Transverse colon (tissue), 4 donors: ENCODE data around the gene SMURF2.

Source experiments
- CTCF ChIP-seq, 5 experiments: fragments of 200-600 bp in 3 of 5; fragments of 450-650 bp in 2 of 5; sonication (generic) in 3 of 5; IDR thresholded peaks; 1 replicate in 2 of 5; 2 replicates in 3 of 5; pipeline ENCODE4 v1.5.1; 2016 to 2017; ENCODE audit warnings: antibody characterized with exemption in 5 of 5, inconsistent platforms in 3 of 5, mild to moderate bottlenecking in 2 of 5, moderate library complexity in 1 of 5
- POLR2AphosphoS5 ChIP-seq, 3 donors: sonication (generic); formaldehyde crosslinking; IDR thresholded peaks; one replicate each; pipeline ENCODE4 v1.6.1; 2016; ENCODE audit warnings: antibody characterized with exemption in 3 of 3

- TF ChIP-seq POLR2AphosphoS5 (IDR thresholded peaks at IDR 0.05), result no peak
- no peak for TF ChIP-seq CTCF (IDR thresholded peaks at IDR 0.05)
These were observed 33.5 kb downstream of the SMURF2 start for GRCh38 chr17:64628641-64629040.
